K562 (cell line): Measurements from ENCODE around the gene HOXB5. TPM values are rescaled to one million over a fixed set of nuclear protein-coding genes. Genes with fewer than 3 reads are reported as not detected.

Source experiments
- ARNT ChIP-seq, 2 experiments: fragments of 450-650 bp; IDR thresholded peaks; 2 replicates each; pipeline ENCODE4 v1.6.1; 2016; ENCODE audit warnings: mild to moderate bottlenecking in 1 of 2
- ESRRA ChIP-seq: fragments of 450-650 bp; IDR thresholded peaks from 2 replicates; pipeline ENCODE4 v1.6.1; 2014; ENCODE audit warnings: low read depth, mild to moderate bottlenecking, moderate library complexity, borderline replicate concordance
- ETV6 ChIP-seq, 3 experiments: fragments of 150-350 bp in 1 of 3; sonication (generic) in 1 of 3; formaldehyde crosslinking in 1 of 3; IDR thresholded peaks; 2 replicates each; pipeline versions ENCODE4 v1.6.1 to v1.8.0; 2014 to 2022; ENCODE audit warnings: borderline replicate concordance in 2 of 3, low read depth in 2 of 3, antibody characterized with exemption in 1 of 3, low read length in 1 of 3, mild to moderate bottlenecking in 1 of 3, missing genetic modification reagents in 1 of 3
- HEY1 ChIP-seq: fragments of 250-450 bp; sonication (Bioruptor Pico); IDR thresholded peaks from 2 replicates; pipeline ENCODE4 v1.5.0; 2020; ENCODE audit warnings: mild to moderate bottlenecking, moderate library complexity, borderline replicate concordance
- PCBP1 ChIP-seq: fragments of 200-400 bp; formaldehyde crosslinking; IDR thresholded peaks from 2 replicates; pipeline ENCODE4 v1.6.1; 2018; ENCODE audit warnings: mild to moderate bottlenecking, low read depth, low read length; ENCODE audit not compliant: poor library complexity, severe bottlenecking
- RAD21 ChIP-seq, 2 experiments: fragments of 250-450 bp in 1 of 2; fragments of 450-650 bp in 1 of 2; sonication (Bioruptor Pico) in 1 of 2; formaldehyde crosslinking in 1 of 2; IDR thresholded peaks in 1 of 2; conservative IDR thresholded peaks in 1 of 2; 2 replicates each; pipeline versions ENCODE4 v1.4.0 to v1.8.0; 2020 to 2022; ENCODE audit warnings: mild to moderate bottlenecking in 2 of 2, moderate library complexity in 1 of 2
- SMAD1 ChIP-seq: fragments of 150-350 bp; IDR thresholded peaks from 2 replicates; pipeline ENCODE4 v1.6.1; 2014; ENCODE audit warnings: low read length, low read depth; ENCODE audit not compliant: partially characterized antibody
- TEAD1 ChIP-seq, 2 experiments: fragments of 450-650 bp in 1 of 2; sonication (generic) in 1 of 2; formaldehyde crosslinking; IDR thresholded peaks; 2 replicates each; pipeline versions ENCODE4 v1.4.0 to v1.8.0; 2020 to 2022; ENCODE audit warnings: mild to moderate bottlenecking in 2 of 2, missing genetic modification reagents in 1 of 2
- ZBTB8A ChIP-seq: fragments of 450-650 bp; IDR thresholded peaks from 2 replicates; pipeline ENCODE4 v1.6.1; 2018; ENCODE audit warnings: mild to moderate bottlenecking, moderate library complexity; ENCODE audit not compliant: partially characterized antibody
- ZNF511 ChIP-seq: sonication (generic); formaldehyde crosslinking; IDR thresholded peaks from 2 replicates; pipeline ENCODE4 v1.8.0; 2022; ENCODE audit warnings: mild to moderate bottlenecking, missing genetic modification reagents
- ZNF561 ChIP-seq: fragments of 450-650 bp; formaldehyde crosslinking; conservative IDR thresholded peaks from 2 replicates; pipeline ENCODE4 v1.4.0; 2020; ENCODE audit warnings: mild to moderate bottlenecking, moderate library complexity
- ZNF589 ChIP-seq: fragments of 200-800 bp; sonication (Bioruptor generic); IDR thresholded peaks from 2 replicates; pipeline ENCODE4 v1.6.1; 2016; ENCODE audit warnings: low read depth, missing genetic modification characterization, missing compliant biosample characterization
- polyA plus RNA-seq, 8 experiments: library from polyadenylated mRNA; depleted of rRNA in 4 of 8; stranded (reverse) in 5 of 8; unstranded in 3 of 8; fragments of >200 nt; fragmentation: Nextera tagmentation in 2 of 8; fragmentation: Illumina TruSeq in 1 of 8; extraction: Ambion mirVana in 2 of 8; extraction: Trizol in 1 of 8; gene quantifications; 2 replicates each; pipeline versions ENCODE4 v1.2.1 to v1.2.3, GENCODE V29; 2011 to 2014; ENCODE audit warnings: inconsistent platforms in 1 of 8, missing spikeins in 1 of 8
- total RNA-seq, 7 experiments: library from RNA; depleted of rRNA in 6 of 7; stranded (reverse); fragments of >200 nt in 6 of 7; fragmentation: Illumina TruSeq in 2 of 7; extraction: Trizol in 2 of 7; gene quantifications; 2 replicates each; pipeline versions ENCODE4 v1.2.1 to v1.2.3, GENCODE V29; 2011 to 2021; ENCODE audit warnings: low replicate concordance in 1 of 7
- TF ChIP-seq, protein P1 (sequence below), 2 experiments: fragments of 450-650 bp; IDR thresholded peaks; 2 replicates each; pipeline ENCODE4 v1.6.1; 2018; ENCODE audit warnings: mild to moderate bottlenecking in 2 of 2, low read depth in 1 of 2; ENCODE audit not compliant: partially characterized antibody in 2 of 2
- TF ChIP-seq, protein P2 (sequence below): sonication (generic); formaldehyde crosslinking; IDR thresholded peaks from 2 replicates; pipeline ENCODE4 v1.8.0; 2023; ENCODE audit warnings: missing genetic modification reagents, mild to moderate bottlenecking, borderline replicate concordance

Gene HOXB5
- total and polyA plus RNA-seq, 9 of the 15 experiments (the other 6 are each of a cell fraction or from before 2014, with no cell fraction given): 0.24 to 2.7 (median 0.65) TPM

DNA sequence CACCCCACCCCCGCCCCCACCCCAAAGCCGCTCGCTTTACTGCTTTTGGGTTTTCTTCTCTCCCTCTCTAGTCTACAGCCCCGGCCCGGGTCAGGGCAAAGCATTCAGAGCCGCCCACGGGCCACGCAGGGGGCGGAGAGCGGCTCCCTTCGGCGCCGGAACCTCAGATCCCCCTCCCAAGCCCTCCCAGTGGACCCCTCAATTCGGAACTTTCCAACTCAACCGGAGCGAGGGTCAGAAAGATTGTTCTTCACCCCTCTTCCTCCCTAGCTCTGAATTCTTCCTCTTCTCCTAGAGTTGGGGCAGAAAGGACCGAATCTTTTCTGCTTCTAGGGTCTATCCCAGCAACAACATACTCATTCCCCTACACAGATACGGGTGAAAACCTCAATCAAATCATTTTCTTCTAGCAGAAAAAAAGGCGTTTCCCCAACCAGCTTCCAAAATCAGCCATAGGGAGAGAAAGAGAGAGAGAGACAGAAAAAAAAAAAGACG, 49.7 kb downstream of the HOXB5 start (continued):
- TF ChIP-seq, protein P1, sequence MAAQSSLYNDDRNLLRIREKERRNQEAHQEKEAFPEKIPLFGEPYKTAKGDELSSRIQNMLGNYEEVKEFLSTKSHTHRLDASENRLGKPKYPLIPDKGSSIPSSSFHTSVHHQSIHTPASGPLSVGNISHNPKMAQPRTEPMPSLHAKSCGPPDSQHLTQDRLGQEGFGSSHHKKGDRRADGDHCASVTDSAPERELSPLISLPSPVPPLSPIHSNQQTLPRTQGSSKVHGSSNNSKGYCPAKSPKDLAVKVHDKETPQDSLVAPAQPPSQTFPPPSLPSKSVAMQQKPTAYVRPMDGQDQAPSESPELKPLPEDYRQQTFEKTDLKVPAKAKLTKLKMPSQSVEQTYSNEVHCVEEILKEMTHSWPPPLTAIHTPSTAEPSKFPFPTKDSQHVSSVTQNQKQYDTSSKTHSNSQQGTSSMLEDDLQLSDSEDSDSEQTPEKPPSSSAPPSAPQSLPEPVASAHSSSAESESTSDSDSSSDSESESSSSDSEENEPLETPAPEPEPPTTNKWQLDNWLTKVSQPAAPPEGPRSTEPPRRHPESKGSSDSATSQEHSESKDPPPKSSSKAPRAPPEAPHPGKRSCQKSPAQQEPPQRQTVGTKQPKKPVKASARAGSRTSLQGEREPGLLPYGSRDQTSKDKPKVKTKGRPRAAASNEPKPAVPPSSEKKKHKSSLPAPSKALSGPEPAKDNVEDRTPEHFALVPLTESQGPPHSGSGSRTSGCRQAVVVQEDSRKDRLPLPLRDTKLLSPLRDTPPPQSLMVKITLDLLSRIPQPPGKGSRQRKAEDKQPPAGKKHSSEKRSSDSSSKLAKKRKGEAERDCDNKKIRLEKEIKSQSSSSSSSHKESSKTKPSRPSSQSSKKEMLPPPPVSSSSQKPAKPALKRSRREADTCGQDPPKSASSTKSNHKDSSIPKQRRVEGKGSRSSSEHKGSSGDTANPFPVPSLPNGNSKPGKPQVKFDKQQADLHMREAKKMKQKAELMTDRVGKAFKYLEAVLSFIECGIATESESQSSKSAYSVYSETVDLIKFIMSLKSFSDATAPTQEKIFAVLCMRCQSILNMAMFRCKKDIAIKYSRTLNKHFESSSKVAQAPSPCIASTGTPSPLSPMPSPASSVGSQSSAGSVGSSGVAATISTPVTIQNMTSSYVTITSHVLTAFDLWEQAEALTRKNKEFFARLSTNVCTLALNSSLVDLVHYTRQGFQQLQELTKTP (IDR thresholded peaks at IDR 0.05; ENCODE audit: low read depth in 1 of 2, partially characterized antibody in 2 of 2): peak in 1 of 2 experiments; percentile 73
- TF ChIP-seq ARNT (IDR thresholded peaks at IDR 0.05): no peak
- TF ChIP-seq, protein P2, sequence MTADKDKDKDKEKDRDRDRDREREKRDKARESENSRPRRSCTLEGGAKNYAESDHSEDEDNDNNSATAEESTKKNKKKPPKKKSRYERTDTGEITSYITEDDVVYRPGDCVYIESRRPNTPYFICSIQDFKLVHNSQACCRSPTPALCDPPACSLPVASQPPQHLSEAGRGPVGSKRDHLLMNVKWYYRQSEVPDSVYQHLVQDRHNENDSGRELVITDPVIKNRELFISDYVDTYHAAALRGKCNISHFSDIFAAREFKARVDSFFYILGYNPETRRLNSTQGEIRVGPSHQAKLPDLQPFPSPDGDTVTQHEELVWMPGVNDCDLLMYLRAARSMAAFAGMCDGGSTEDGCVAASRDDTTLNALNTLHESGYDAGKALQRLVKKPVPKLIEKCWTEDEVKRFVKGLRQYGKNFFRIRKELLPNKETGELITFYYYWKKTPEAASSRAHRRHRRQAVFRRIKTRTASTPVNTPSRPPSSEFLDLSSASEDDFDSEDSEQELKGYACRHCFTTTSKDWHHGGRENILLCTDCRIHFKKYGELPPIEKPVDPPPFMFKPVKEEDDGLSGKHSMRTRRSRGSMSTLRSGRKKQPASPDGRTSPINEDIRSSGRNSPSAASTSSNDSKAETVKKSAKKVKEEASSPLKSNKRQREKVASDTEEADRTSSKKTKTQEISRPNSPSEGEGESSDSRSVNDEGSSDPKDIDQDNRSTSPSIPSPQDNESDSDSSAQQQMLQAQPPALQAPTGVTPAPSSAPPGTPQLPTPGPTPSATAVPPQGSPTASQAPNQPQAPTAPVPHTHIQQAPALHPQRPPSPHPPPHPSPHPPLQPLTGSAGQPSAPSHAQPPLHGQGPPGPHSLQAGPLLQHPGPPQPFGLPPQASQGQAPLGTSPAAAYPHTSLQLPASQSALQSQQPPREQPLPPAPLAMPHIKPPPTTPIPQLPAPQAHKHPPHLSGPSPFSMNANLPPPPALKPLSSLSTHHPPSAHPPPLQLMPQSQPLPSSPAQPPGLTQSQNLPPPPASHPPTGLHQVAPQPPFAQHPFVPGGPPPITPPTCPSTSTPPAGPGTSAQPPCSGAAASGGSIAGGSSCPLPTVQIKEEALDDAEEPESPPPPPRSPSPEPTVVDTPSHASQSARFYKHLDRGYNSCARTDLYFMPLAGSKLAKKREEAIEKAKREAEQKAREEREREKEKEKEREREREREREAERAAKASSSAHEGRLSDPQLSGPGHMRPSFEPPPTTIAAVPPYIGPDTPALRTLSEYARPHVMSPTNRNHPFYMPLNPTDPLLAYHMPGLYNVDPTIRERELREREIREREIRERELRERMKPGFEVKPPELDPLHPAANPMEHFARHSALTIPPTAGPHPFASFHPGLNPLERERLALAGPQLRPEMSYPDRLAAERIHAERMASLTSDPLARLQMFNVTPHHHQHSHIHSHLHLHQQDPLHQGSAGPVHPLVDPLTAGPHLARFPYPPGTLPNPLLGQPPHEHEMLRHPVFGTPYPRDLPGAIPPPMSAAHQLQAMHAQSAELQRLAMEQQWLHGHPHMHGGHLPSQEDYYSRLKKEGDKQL (CRISPR knock-in tag): no peak
- no peak for TF ChIP-seq ZNF511 (CRISPR knock-in tag)
- no peak for TF ChIP-seq ZNF561 (CRISPR knock-in tag)
- 0 out of 2 replicates have a peak, but pooled peaks have one; percentile 50 for TF ChIP-seq ZNF589 (CRISPR knock-in tag)
- TF ChIP-seq ESRRA: no peak
- no peak for TF ChIP-seq SMAD1
- TF ChIP-seq ZBTB8A: no peak
- no peak for TF ChIP-seq HEY1 (CRISPR knock-in tag)
- TF ChIP-seq TEAD1 (CRISPR knock-in tag; IDR thresholded peaks at IDR 0.05): peak in 1 of 2 experiments; percentile 48; a peak in 2 of 4 replicates
- TF ChIP-seq PCBP1: no peak
- TF ChIP-seq ETV6 (IDR thresholded peaks at IDR 0.05; ENCODE audit: borderline replicate concordance in 1 of 2, low read depth in 2 of 2, low read length in 1 of 2): no peak
- TF ChIP-seq ETV6 (CRISPR knock-in tag; IDR thresholded peaks at IDR 0.05; ENCODE audit: borderline replicate concordance): no peak
- no peak for TF ChIP-seq RAD21 (CRISPR knock-in tag; conservative IDR thresholded peaks at IDR 0.05 in 1 of 2, IDR thresholded peaks at IDR 0.05 in 1 of 2)
